Measurements from ENCODE around the gene CAPN1.
"Not testable (repeated sequence)": the region's sequence is repeated elsewhere in the genome, so short reads cannot be mapped to it uniquely, and the experiment has no call there.

CAPN1 gene

GRCh38 chr11:65181569-65182257, at the start of gene CAPN1:
CAPN1 (plus strand) TSS chr11:65181928; CDS start chr11:65182702, 774 bp downstream.
- peak; percentile 92 for DNase-seq

- no peak for DNase-seq
These were observed 49.3 kb upstream of the CAPN1 start for GRCh38 chr11:65132238-65132987.

- peak; percentile 85 for DNase-seq
These were observed 48.6 kb upstream of the CAPN1 start for GRCh38 chr11:65132988-65133700.

GRCh38 chr11:65133724-65134123, 48.0 kb upstream of the CAPN1 start:
- DNase-seq, result no peak

GRCh38 chr11:65134240-65134951, 47.3 kb upstream of the CAPN1 start, which contains the start of gene SYVN1:
SYVN1 (minus strand) TSS chr11:65134519; CDS start chr11:65133601, 918 bp downstream.
- peak; percentile 98 for DNase-seq

GRCh38 chr11:65134952-65135632, 46.6 kb upstream of the CAPN1 start:
- peak; percentile 93 for DNase-seq

GRCh38 chr11:65135633-65136145, 46.0 kb upstream of the CAPN1 start:
- DNase-seq, result no peak

GRCh38 chr11:65136515-65137096, 45.1 kb upstream of the CAPN1 start:
- DNase-seq, result no peak

GRCh38 chr11:65141896-65142494, 39.7 kb upstream of the CAPN1 start:
- no peak for DNase-seq

- DNase-seq, result no peak
These were observed 34.2 kb upstream of the CAPN1 start for GRCh38 chr11:65147352-65148075.

- no peak for DNase-seq
These were observed 33.1 kb upstream of the CAPN1 start for GRCh38 chr11:65148657-65149056.

- not testable (repeated sequence) for DNase-seq
These were observed 31.6 kb upstream of the CAPN1 start for GRCh38 chr11:65150131-65150508.

- DNase-seq, result no peak
These were observed 31.0 kb upstream of the CAPN1 start for GRCh38 chr11:65150509-65151299.

GRCh38 chr11:65151331-65151899, 30.3 kb upstream of the CAPN1 start:
- DNase-seq, result no peak

GRCh38 chr11:65152122-65152521, 29.6 kb upstream of the CAPN1 start:
- no peak for DNase-seq

GRCh38 chr11:65156256-65156655, 25.5 kb upstream of the CAPN1 start:
- DNase-seq, result no peak

- no peak for DNase-seq
These were observed 24.8 kb upstream of the CAPN1 start for GRCh38 chr11:65156926-65157325.

GRCh38 chr11:65157336-65157735, 24.4 kb upstream of the CAPN1 start:
- no peak for DNase-seq

GRCh38 chr11:65159012-65159411, 22.7 kb upstream of the CAPN1 start:
- no peak for DNase-seq

Measured in activated effector memory CD4-positive, alpha-beta T cell treated with anti-CD3 and anti-CD28 coated beads, Interleukin-2, amount 50 U/mL, for 16 hours (primary cell).